Caco-2 (cell line): ENCODE results near the gene PPP2R2D. TPM values are rescaled to one million over a fixed set of nuclear protein-coding genes. Genes with fewer than 3 reads are reported as not detected.
A peak's percentile ranks its signal among the peaks of the same experiment; 100 is the strongest.

Experiments used
- BruUV-seq: library from RNA; stranded (reverse); fragments of 400-500 nt; replicated peaks from 2 replicates; lab custom pipeline; 2021; lab: Mats Ljungman, UMichigan
- CTCF ChIA-PET: fragments of 300-600 bp; sonication (Branson Sonifier 250); formaldehyde crosslinking; loops from one replicate; lab custom pipeline; 2022; ENCODE audit warnings: antibody characterized with exemption; lab: Charles Lee
- POLR2A ChIA-PET: fragments of 300-600 bp; sonication (Branson Sonifier 250); formaldehyde crosslinking; loops from one replicate; lab custom pipeline; 2022; ENCODE audit warnings: antibody characterized with exemption; lab: Charles Lee
- DNase-seq, 2 experiments: peaks; one replicate each; pipeline versions ENCODE4 v3.0.0 to v3.0.0-alpha.2; 2020 to 2022
- H3K27me3 ChIP-seq: replicated peaks from 2 replicates; pipeline ENCODE4 v1.6.0; 2011; ENCODE audit warnings: low read length; ENCODE audit not compliant: control insufficient read depth, insufficient read depth
- H3K36me3 ChIP-seq: 2 replicates; pipeline ENCODE4 v1.5.1; 2011; ENCODE audit warnings: low read length; ENCODE audit not compliant: control insufficient read depth, insufficient read depth
- H3K4me1 ChIP-seq: fragments of 250-450 bp; sonication (Bioruptor Pico); 2 replicates; pipeline ENCODE4 v1.5.1; 2020; ENCODE audit warnings: mild to moderate bottlenecking
- H3K4me3 ChIP-seq: 2 replicates; pipeline ENCODE4 v1.5.1; 2011; ENCODE audit warnings: low read depth, mild to moderate bottlenecking, control low read depth, low read length
- H3K9me3 ChIP-seq: fragments of 250-450 bp; sonication (Bioruptor Pico); 2 replicates; pipeline ENCODE4 v1.5.1; 2020; ENCODE audit warnings: mild to moderate bottlenecking, moderate library complexity
- H3K27ac Mint-ChIP-seq: one replicate; pipeline ENCODE4 v1.8.0; 2022; ENCODE audit warnings: mixed read lengths; ENCODE audit not compliant: unreplicated experiment
- H3K27me3 Mint-ChIP-seq: one replicate; pipeline ENCODE4 v1.8.0; 2022; ENCODE audit warnings: mixed read lengths; ENCODE audit not compliant: insufficient read depth, unreplicated experiment
- H3K36me3 Mint-ChIP-seq: one replicate; pipeline ENCODE4 v1.8.0; 2022; ENCODE audit warnings: mild to moderate bottlenecking, mixed read lengths; ENCODE audit not compliant: insufficient read depth, unreplicated experiment
- H3K4me1 Mint-ChIP-seq: one replicate; pipeline ENCODE4 v1.8.0; 2022; ENCODE audit warnings: low read depth, mixed read lengths; ENCODE audit not compliant: unreplicated experiment
- H3K4me3 Mint-ChIP-seq: one replicate; pipeline ENCODE4 v1.8.0; 2022; ENCODE audit warnings: mild to moderate bottlenecking, moderate library complexity, mixed read lengths; ENCODE audit not compliant: unreplicated experiment
- H3K9me3 Mint-ChIP-seq: one replicate; pipeline ENCODE4 v1.8.0; 2022; ENCODE audit warnings: mixed read lengths; ENCODE audit not compliant: unreplicated experiment
- intact Hi-C: fragments of 100-400 bp; cut with micrococcal nuclease; formaldehyde crosslinking; loops from one replicate; pipeline ENCODE4 v1.10.0; 2022; ENCODE audit not compliant: unreplicated experiment
- total RNA-seq: library from RNA; stranded (reverse); gene quantifications from 2 replicates; pipeline ENCODE4 v1.2.3, GENCODE V29; 2022
- TF ChIP-seq, protein P1 (sequence below), 2 experiments: fragments of 200-600 bp in 1 of 2; IDR thresholded peaks; 1 replicate in 1 of 2; 2 replicates in 1 of 2; pipeline versions ENCODE4 v1.5.1 to v1.8.0; 2011 to 2022; ENCODE audit warnings: antibody characterized with exemption in 1 of 2, control low read depth in 1 of 2, inconsistent platforms in 1 of 2, low read depth in 1 of 2, low read length in 1 of 2, mild to moderate bottlenecking in 1 of 2, moderate library complexity in 1 of 2; ENCODE audit not compliant: insufficient read depth in 1 of 2, severe bottlenecking in 1 of 2, unreplicated experiment in 1 of 2

Gene PPP2R2D
- total RNA-seq, 1 experiment from 2014 or later, result 34.4 TPM

DNA sequence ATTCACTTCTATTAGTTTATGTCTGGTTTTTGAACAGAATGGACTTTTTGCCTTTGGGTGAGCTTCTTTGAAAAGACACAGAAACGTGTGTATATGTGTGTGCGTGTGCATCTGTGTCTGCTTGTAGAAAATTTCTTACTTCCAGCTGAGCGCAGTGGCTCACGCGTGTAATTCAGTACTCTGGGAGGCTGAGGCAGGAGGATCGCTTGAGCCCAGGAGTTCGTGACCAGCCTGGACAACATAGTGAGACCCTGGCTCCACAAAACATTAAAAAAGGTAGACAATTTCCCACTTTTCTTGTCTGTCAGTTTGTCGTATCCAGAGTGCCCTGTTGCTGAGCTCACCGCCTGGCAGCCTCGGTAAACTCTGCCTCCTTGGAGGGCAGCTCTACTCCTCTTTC is 25.4 kb downstream of the PPP2R2D start:
- CTCF ChIA-PET, result no interaction called here
- POLR2A ChIA-PET, result no interaction called here
- Histone ChIP-seq H3K27me3 (no peaks in the 10 kb centered on the region), H3K4me3 (no peak overlapping the region), H3K36me3 (no peaks in the 10 kb centered on the region; the same call in 1 of the 2 replicates), H3K9me3 (peaks cover 6% of the 10 kb centered on the region; the same call in 1 of the 2 replicates), H3K4me1 (no peaks in the 10 kb centered on the region)
- BruUV-seq, result no TSS peak
- no peak for DNase-seq
- Mint-ChIP-seq H3K27me3 (no peaks in the 10 kb centered on the region), H3K4me3 (no peak overlapping the region), H3K4me1 (peaks cover 14% of the 10 kb centered on the region), H3K36me3 (peaks cover 22% of the 10 kb centered on the region), H3K9me3 (no peaks in the 10 kb centered on the region), H3K27ac (no peak overlapping the region)
- intact Hi-C loops, result no loop called here
- TF ChIP-seq, protein P1, sequence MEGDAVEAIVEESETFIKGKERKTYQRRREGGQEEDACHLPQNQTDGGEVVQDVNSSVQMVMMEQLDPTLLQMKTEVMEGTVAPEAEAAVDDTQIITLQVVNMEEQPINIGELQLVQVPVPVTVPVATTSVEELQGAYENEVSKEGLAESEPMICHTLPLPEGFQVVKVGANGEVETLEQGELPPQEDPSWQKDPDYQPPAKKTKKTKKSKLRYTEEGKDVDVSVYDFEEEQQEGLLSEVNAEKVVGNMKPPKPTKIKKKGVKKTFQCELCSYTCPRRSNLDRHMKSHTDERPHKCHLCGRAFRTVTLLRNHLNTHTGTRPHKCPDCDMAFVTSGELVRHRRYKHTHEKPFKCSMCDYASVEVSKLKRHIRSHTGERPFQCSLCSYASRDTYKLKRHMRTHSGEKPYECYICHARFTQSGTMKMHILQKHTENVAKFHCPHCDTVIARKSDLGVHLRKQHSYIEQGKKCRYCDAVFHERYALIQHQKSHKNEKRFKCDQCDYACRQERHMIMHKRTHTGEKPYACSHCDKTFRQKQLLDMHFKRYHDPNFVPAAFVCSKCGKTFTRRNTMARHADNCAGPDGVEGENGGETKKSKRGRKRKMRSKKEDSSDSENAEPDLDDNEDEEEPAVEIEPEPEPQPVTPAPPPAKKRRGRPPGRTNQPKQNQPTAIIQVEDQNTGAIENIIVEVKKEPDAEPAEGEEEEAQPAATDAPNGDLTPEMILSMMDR (IDR thresholded peaks at IDR 0.05; ENCODE audit: insufficient read depth in 1 of 2, low read depth in 1 of 2, low read length in 1 of 2, severe bottlenecking in 1 of 2, unreplicated experiment in 1 of 2), result no peak

GRCh38 chr10:131926743-131927595 is 26.2 kb downstream of the PPP2R2D start:
- peak overlapping the region; percentile 30 for H3K27ac Mint-ChIP-seq
- CTCF ChIA-PET, result no interaction called here
- intact Hi-C loops, result no loop called here
- Histone ChIP-seq H3K27me3 (no peaks in the 10 kb centered on the region), H3K36me3 (no peaks in the 10 kb centered on the region; the same call in 1 of the 2 replicates), H3K9me3 (peaks cover 6% of the 10 kb centered on the region; the same call in 1 of the 2 replicates), H3K4me3 (no peak overlapping the region), H3K4me1 (no peaks in the 10 kb centered on the region)
- BruUV-seq, result no TSS peak
- POLR2A ChIA-PET, result no interaction called here
- H3K36me3 Mint-ChIP-seq, result peaks cover 22% of the 10 kb centered on the region
- peaks cover 14% of the 10 kb centered on the region for H3K4me1 Mint-ChIP-seq
- H3K9me3 Mint-ChIP-seq, result no peaks in the 10 kb centered on the region
- H3K27me3 Mint-ChIP-seq, result no peaks in the 10 kb centered on the region
- H3K4me3 Mint-ChIP-seq, result no peak overlapping the region
- TF ChIP-seq, protein P1 (IDR thresholded peaks at IDR 0.05; ENCODE audit: insufficient read depth in 1 of 2, low read depth in 1 of 2, low read length in 1 of 2, severe bottlenecking in 1 of 2, unreplicated experiment in 1 of 2), result no peak
- DNase-seq, result no peak

DNA sequence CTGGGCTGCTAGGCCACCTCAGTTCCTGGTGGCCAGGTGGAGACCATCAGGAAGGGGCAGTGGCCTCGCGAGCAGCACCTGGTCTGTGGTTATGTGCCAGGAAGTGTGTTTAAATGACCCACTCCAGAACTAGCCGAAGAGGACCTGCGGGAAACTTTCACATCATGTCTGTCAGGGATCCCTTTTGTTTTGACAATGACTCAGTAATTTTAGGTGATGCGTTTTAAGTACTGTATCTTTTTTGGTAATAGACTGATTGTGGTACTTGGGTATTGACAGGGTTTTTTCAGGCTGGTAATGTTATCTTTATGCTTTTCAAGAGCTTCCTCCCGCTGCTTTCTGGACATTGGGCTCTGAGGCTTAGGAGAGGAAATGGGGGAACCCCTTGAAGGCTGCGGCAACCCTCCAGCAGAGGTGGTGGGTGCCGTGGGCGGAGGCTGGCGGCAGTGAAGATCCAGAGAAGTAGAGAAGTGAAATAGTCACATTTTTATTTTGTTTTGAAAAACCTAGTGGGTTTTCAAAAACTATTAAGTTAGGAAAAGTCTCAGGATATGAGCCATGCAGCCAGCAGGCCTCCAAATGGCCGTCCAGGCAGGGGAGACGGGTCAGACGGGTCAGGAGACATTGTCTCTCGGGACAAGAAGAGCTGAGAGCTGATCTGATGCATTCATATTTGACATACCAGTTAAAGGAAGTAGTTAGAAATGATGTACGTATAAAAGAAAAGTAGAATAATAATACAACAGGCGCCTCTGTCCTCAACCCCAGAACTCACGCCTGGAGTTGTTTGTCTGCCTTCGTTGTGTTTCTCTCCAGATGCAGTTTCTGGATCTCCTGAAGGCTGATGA is 27.7 kb downstream of the PPP2R2D start:
- Histone ChIP-seq H3K4me3 (no peak overlapping the region), H3K4me1 (no peaks in the 10 kb centered on the region), H3K36me3 (no peaks in the 10 kb centered on the region; the same call in 1 of the 2 replicates), H3K27me3 (no peaks in the 10 kb centered on the region), H3K9me3 (peaks cover 6% of the 10 kb centered on the region; the same call in 1 of the 2 replicates)
- H3K36me3 Mint-ChIP-seq, result peaks cover 17% of the 10 kb centered on the region
- H3K4me1 Mint-ChIP-seq, result peaks cover 14% of the 10 kb centered on the region
- no peaks in the 10 kb centered on the region for H3K9me3 Mint-ChIP-seq
- H3K27ac Mint-ChIP-seq, result no peak overlapping the region
- DNase-seq, result no peak
- no TSS peak for BruUV-seq
- no peak overlapping the region for H3K4me3 Mint-ChIP-seq
- ChIA-PET POLR2A (no interaction called here), CTCF (no interaction called here)
- no peaks in the 10 kb centered on the region for H3K27me3 Mint-ChIP-seq
- intact Hi-C loops, result no loop called here
- TF ChIP-seq, protein P1 (IDR thresholded peaks at IDR 0.05; ENCODE audit: insufficient read depth in 1 of 2, low read depth in 1 of 2, low read length in 1 of 2, severe bottlenecking in 1 of 2, unreplicated experiment in 1 of 2), result no peak
